Thyroid gland (tissue), 4 donors: ENCODE data around the gene SPAG8. TPM values are rescaled to one million over a fixed set of nuclear protein-coding genes. Genes with fewer than 3 reads are reported as not detected.
A peak's percentile ranks its signal among the peaks of the same experiment; 100 is the strongest.

Experiments
- DNase-seq, 2 donors: peaks; one replicate each; pipeline ENCODE4 v3.0.0-alpha.2; 2019
- H3K27ac ChIP-seq, 3 donors: fragments of 200-600 bp; sonication (generic); 1 replicate in 2 of 3; 2 replicates in 1 of 3; pipeline ENCODE4 v1.5.1; 2016 to 2019; ENCODE audit warnings: mild to moderate bottlenecking in 1 of 3, moderate library complexity in 1 of 3
- H3K27me3 ChIP-seq: fragments of 200-600 bp; sonication (generic); one replicate; pipeline ENCODE4 v1.5.1; 2019
- H3K36me3 ChIP-seq, 2 donors: fragments of 200-600 bp; sonication (generic); one replicate each; pipeline ENCODE4 v1.5.1; 2016 to 2019
- H3K4me1 ChIP-seq, 2 donors: fragments of 200-600 bp; sonication (generic); one replicate each; pipeline ENCODE4 v1.5.1; 2017 to 2019
- H3K4me3 ChIP-seq, 3 donors: fragments of 200-600 bp; sonication (generic); replicated peaks in 1 of 3; 1 replicate in 2 of 3; 2 replicates in 1 of 3; pipeline ENCODE4 v1.5.1; 2016; ENCODE audit warnings: mild to moderate bottlenecking in 1 of 3
- H3K9me3 ChIP-seq: fragments of 200-600 bp; sonication (generic); one replicate; pipeline ENCODE4 v1.5.1; 2017
- CTCF ChIP-seq, 6 experiments: fragments of 200-600 bp in 3 of 6; fragments of 450-650 bp in 3 of 6; sonication (generic) in 3 of 6; IDR thresholded peaks; one replicate each; pipeline ENCODE4 v1.5.1; 2016 to 2019; ENCODE audit warnings: antibody characterized with exemption in 6 of 6, mild to moderate bottlenecking in 2 of 6, inconsistent platforms in 1 of 6, moderate library complexity in 1 of 6
- POLR2A ChIP-seq, 2 donors: fragments of 450-650 bp; IDR thresholded peaks; one replicate each; pipeline ENCODE4 v1.6.1; 2017; ENCODE audit warnings: antibody characterized with exemption in 2 of 2, mild to moderate bottlenecking in 2 of 2, moderate library complexity in 1 of 2
- WGBS, 2 donors: methylation state at CpG; one replicate each; pipeline ENCODE4 v1.1.5; 2017; 5-methylcytosine and 5-hydroxymethylcytosine counted together
- intact Hi-C: fragments of 100-400 bp; cut with DNase I; formaldehyde crosslinking; loops from one replicate; pipeline ENCODE4 v1.15.1; 2023
- total RNA-seq, 4 donors: library from RNA; depleted of rRNA; stranded (reverse); fragments of >200 nt; gene quantifications; one replicate each; pipeline ENCODE4 v1.2.3, GENCODE V29; 2016

Gene SPAG8
- total RNA-seq, 4 donors from 2014 or later: 4.7 to 7.1 (median 5.7) TPM

- no peak for DNase-seq
Measured at GRCh38 chr9:35852267-35852815, 40.3 kb upstream of the SPAG8 start.

GRCh38 chr9:35847792-35848572, 35.9 kb upstream of the SPAG8 start:
- DNase-seq: no peak
- Histone ChIP-seq H3K27ac (no peak overlapping the region), H3K27me3 (no peaks in the 10 kb centered on the region), H3K4me1 (peaks cover 0 to 9% of the 10 kb centered on the region in 2 donors), H3K36me3 (peaks cover 6 to 8% of the 10 kb centered on the region in 2 donors), H3K9me3 (no peaks in the 10 kb centered on the region), H3K4me3 (no peak overlapping the region)
- no peak for TF ChIP-seq CTCF (IDR thresholded peaks at IDR 0.05)
- intact Hi-C loops: no loop called here
- 85 to 91% methylated on average over 4 of the region's 4 CpGs for WGBS, 2 donors

More at GRCh38 chr9:35852267-35852815, 40.3 kb upstream of the SPAG8 start:
- TF ChIP-seq CTCF (IDR thresholded peaks at IDR 0.05): no peak
- intact Hi-C loops: no loop called here
- H3K27me3 ChIP-seq: no peaks in the 10 kb centered on the region
- H3K27ac ChIP-seq: no peak overlapping the region
- peaks cover 0 to 1% of the 10 kb centered on the region in 2 donors for H3K36me3 ChIP-seq
- H3K4me3 ChIP-seq: no peak overlapping the region
- H3K9me3 ChIP-seq: no peaks in the 10 kb centered on the region
- H3K4me1 ChIP-seq: no peaks in the 10 kb centered on the region
- 89 to 90% methylated on average over 2 of the region's 2 CpGs for WGBS, 2 donors

GRCh38 chr9:35845824-35846771, 34.0 kb upstream of the SPAG8 start:
- H3K9me3 ChIP-seq: no peaks in the 10 kb centered on the region
- H3K36me3 ChIP-seq: peaks cover 6 to 8% of the 10 kb centered on the region in 2 donors
- peak; percentile 14 to 51 for DNase-seq
- intact Hi-C loops: no loop called here
- peaks cover 0 to 9% of the 10 kb centered on the region in 2 donors for H3K4me1 ChIP-seq
- no peak overlapping the region for H3K27ac ChIP-seq
- WGBS, 2 donors: 64 to 71% methylated on average over 31 to 44 of the region's 53 CpGs
- TF ChIP-seq POLR2A (IDR thresholded peaks at IDR 0.05): no peak
- no peak for TF ChIP-seq CTCF (IDR thresholded peaks at IDR 0.05)
- no peaks in the 10 kb centered on the region for H3K27me3 ChIP-seq
- no peak overlapping the region for H3K4me3 ChIP-seq

- Histone ChIP-seq H3K4me3 (no peak overlapping the region), H3K36me3 (peaks cover 6 to 8% of the 10 kb centered on the region in 2 donors), H3K27ac (no peak overlapping the region), H3K27me3 (no peaks in the 10 kb centered on the region), H3K9me3 (no peaks in the 10 kb centered on the region), H3K4me1 (peaks cover 0 to 9% of the 10 kb centered on the region in 2 donors)
- intact Hi-C loops: no loop called here
- no peak for DNase-seq
- 61 to 67% methylated on average over 7 of the region's 7 CpGs for WGBS, 2 donors
- TF ChIP-seq POLR2A (IDR thresholded peaks at IDR 0.05) (no peak), CTCF (IDR thresholded peaks at IDR 0.05) (no peak)
Measured at GRCh38 chr9:35844628-35845270, 32.7 kb upstream of the SPAG8 start.
